ENCODE measurements around the gene CNOT1.

DNA sequence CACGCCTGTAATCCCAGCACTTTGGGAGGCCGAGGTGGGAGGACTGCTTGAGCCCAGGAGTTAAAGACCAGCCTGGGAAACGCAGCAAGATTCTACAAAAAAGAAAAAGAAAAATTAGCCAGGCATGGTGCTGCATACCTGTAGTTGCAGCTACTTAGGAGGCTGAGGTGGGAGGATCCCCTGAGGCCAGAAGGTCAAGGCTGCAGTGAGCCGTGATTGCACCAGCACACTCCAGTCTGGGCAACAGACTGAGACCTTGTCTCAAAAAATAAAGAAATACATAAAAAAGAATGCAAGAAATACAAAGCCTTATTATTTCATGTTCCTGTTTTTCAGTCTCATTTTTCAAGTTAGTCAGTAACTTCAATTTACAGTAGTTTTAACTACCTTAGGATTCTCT is 5.9 kb upstream of the CNOT1 start:
- no peak for TF ChIP-seq CTCF (conservative IDR thresholded peaks at IDR 0.05 in 1 of 2, IDR thresholded peaks at IDR 0.05 in 1 of 2; ENCODE audit: extremely low read depth in 1 of 2, insufficient read depth in 1 of 2, low read depth in 1 of 2, low read length in 2 of 2)
- no peak for TF ChIP-seq EZH2 (IDR thresholded peaks at IDR 0.05; ENCODE audit: borderline replicate concordance, low read length)
